ENCODE results near the gene DARS2.
A peak's percentile ranks its signal among the peaks of the same experiment; 100 is the strongest.

The DARS2 gene

GRCh38 chr1:173866413-173867115 lies 42.1 kb downstream of the DARS2 start:
- peak overlapping the region; percentile 99 for H3K4me3 ChIP-seq (ENCODE audit: low read length)
- DNase-seq (ENCODE audit: low read depth): no peak
- TF ChIP-seq CTCF (IDR thresholded peaks at IDR 0.05; ENCODE audit: insufficient read depth, low read depth, low read length, missing control alignments): no peak

- H3K4me3 ChIP-seq (ENCODE audit: low read length): peak overlapping the region; percentile 99
- TF ChIP-seq CTCF (IDR thresholded peaks at IDR 0.05; ENCODE audit: insufficient read depth, low read depth, low read length, missing control alignments): no peak
- no peak for DNase-seq (ENCODE audit: low read depth)
Observed at GRCh38 chr1:173867141-173867752, 42.8 kb downstream of the DARS2 start.

- no peak for TF ChIP-seq CTCF (IDR thresholded peaks at IDR 0.05; ENCODE audit: insufficient read depth, low read depth, low read length, missing control alignments)
- H3K4me3 ChIP-seq (ENCODE audit: low read length): peak within 1 kb of the TSS; percentile 99
- DNase-seq (ENCODE audit: low read depth): peak; percentile 100
Observed at GRCh38 chr1:173867753-173868265, 43.3 kb downstream of the DARS2 start, which contains the start of gene GAS5. Gene GAS5 (minus strand): TSS chr1:173867989.

DNA sequence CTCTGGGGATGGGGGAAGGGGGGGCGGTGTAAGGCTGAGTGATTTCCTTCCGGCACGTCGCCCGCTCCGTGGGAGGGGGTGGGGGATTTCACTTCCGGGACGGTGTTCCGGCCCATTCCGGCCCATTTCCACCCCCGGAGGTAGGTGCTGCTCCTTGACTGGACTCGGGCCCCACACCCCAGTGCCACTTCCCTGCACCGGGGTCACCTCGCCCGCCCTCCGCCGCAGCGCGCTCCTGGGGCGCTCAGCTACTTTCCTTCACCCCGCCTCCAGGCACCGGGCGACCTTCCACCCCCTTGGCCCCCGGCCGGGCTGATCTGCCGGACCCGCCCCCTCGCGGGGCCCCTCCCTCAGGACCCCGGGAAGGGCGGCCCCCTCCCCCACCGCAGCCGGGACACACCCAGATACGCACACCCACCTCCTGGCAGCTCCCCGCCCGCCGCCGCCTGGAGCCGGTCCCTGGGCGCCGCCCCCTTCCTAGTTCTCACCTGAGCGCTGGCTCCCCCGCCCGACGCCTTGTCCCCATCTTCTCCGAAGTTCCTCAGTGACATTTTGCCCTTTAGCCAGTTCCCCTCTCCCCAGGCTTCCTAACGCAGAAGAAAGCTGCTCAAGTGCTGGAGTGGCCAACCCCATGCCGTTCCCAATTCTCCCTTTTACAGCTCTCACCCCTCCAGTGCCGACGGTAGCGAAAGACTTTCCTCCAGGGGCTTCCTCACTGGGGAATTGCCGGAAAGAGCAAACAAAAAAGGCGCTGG lies 44.0 kb downstream of the DARS2 start, which contains the start of gene ZBTB37:
TSS of gene ZBTB37 (plus strand) at position 115 of the 755 bp plus-strand sequence. CDS start 1,846 bp downstream, outside the sequence.
- TF ChIP-seq CTCF (IDR thresholded peaks at IDR 0.05; ENCODE audit: insufficient read depth, low read depth, low read length, missing control alignments): no peak
- peak within 1 kb of the TSS; percentile 99 for H3K4me3 ChIP-seq (ENCODE audit: low read length)
- DNase-seq (ENCODE audit: low read depth): peak; percentile 93

- DNase-seq (ENCODE audit: low read depth): no peak
- no peak for TF ChIP-seq CTCF (IDR thresholded peaks at IDR 0.05; ENCODE audit: insufficient read depth, low read depth, low read length, missing control alignments)
- H3K4me3 ChIP-seq (ENCODE audit: low read length): peak overlapping the region; percentile 99
Observed at GRCh38 chr1:173869021-173869359, 44.5 kb downstream of the DARS2 start.

- DNase-seq (ENCODE audit: low read depth): no peak
- TF ChIP-seq CTCF (IDR thresholded peaks at IDR 0.05; ENCODE audit: insufficient read depth, low read depth, low read length, missing control alignments): no peak
- no peak overlapping the region for H3K4me3 ChIP-seq (ENCODE audit: low read length)
Observed at GRCh38 chr1:173870252-173871075, 46.0 kb downstream of the DARS2 start.

All from epithelial cell of esophagus (primary cell).